Measurements from ENCODE around the gene KRTAP9-4.
"Not testable (repeated sequence)": the region's sequence is repeated elsewhere in the genome, so short reads cannot be mapped to it uniquely, and the experiment has no call there.

Gene KRTAP9-4

DNA sequence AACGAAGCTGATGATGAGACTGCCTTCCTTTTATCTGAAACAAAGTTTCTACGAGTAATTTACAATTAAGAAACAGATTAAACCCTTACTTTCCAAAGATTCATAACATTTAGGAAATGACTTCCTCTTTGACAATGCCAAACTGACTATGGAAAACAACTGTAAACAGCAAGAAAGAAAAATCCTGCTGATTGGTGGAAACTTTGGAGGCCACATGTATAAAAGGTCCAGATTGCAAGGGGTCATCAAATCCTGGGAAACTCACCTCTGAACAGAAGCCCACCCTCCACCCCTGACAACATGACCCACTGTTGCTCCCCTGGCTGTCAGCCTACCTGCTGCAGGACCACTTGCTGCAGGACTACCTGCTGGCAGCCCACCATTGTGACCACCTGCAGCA, 15.6 kb downstream of the KRTAP9-4 start, which contains the start of gene KRTAP9-6:
Gene KRTAP9-6, plus strand, starts transcription at position 301 of the 400 bp plus-strand sequence. Its CDS starts 0 bp downstream, at position 301.
- DNase-seq: no peak

DNA sequence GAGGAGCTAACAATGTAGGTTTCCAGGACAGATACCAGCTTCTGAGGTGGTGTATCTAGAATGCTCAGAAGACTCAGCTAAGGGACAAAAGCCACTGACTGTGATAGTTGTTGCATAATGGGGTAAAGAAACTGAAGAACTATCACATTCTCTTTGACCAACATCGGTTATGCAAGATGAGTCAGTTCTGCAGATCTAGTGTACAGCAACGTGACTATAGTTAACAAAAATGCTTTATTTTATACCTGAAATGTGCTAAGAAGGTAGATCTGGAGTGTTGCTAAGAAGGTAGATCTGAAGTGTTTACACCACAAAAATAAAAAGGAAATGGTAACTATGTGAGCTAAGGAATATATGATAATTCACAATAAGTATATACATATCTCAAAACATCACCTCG, 18.2 kb downstream of the KRTAP9-4 start:
- DNase-seq: no peak

DNA sequence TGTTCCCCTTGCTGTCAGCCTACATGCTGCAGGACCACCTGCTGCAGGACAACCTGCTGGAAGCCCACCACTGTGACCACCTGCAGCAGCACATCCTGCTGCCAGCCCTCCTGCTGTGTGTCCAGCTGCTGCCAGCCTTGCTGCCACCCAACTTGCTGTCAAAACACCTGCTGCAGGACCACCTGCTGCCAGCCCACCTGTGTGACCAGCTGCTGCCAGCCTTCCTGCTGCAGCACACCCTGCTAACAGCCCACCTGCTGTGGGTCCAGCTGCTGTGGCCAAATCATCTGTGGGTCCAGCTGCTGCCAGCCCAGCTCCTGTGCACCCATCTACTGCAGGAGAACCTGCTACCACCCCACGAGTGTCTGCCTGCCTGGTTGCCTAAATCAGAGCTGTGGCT, 21.8 kb downstream of the KRTAP9-4 start:
- DNase-seq: not testable (repeated sequence)

DNA sequence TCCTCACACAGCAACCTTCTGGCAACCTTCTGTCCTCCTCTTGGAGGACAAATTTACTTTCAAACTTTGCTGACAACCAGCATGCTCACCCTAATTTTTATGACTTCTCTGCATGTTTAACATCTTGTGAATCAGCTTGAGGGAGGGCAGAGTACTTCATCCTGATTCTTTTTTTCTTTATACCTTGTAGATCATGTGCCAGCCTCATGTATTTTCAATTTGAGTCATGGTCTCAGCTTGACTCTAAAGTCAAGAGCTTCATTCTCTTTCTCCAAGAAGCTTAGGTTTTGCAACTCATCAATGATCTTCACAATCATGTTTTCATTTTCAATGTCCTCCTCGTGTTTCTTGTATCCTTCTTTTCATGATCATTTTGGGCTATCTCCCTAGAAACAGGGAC, 22.4 kb downstream of the KRTAP9-4 start:
- no peak for DNase-seq

DNA sequence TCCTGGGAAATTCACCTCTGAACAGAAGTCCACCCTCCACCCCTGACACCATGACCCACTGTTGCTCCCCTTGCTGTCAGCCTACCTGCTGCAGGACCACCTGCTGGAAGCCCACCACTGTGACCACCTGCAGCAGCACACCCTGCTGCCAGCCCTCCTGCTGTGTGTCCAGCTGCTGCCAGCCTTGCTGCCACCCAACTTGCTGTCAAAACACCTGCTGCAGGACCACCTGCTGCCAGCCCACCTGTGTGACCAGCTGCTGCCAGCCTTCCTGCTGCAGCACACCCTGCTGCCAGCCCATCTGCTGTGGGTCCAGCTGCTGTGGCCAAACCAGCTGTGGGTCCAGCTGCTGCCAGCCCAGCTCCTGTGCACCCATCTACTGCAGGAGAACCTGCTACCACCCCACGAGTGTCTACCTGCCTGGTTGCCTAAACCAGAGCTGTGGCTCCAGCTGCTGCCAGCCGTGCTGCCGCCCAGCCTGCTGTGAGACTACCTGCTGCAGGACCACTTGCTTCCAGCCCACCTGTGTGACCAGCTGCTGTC, 26.2 kb downstream of the KRTAP9-4 start, which contains the start of gene KRTAP9-7:
Gene KRTAP9-7, plus strand, starts transcription at position 51 of the 543 bp plus-strand sequence. Its CDS starts 0 bp downstream, at position 51.
- DNase-seq: not testable (repeated sequence)

DNA sequence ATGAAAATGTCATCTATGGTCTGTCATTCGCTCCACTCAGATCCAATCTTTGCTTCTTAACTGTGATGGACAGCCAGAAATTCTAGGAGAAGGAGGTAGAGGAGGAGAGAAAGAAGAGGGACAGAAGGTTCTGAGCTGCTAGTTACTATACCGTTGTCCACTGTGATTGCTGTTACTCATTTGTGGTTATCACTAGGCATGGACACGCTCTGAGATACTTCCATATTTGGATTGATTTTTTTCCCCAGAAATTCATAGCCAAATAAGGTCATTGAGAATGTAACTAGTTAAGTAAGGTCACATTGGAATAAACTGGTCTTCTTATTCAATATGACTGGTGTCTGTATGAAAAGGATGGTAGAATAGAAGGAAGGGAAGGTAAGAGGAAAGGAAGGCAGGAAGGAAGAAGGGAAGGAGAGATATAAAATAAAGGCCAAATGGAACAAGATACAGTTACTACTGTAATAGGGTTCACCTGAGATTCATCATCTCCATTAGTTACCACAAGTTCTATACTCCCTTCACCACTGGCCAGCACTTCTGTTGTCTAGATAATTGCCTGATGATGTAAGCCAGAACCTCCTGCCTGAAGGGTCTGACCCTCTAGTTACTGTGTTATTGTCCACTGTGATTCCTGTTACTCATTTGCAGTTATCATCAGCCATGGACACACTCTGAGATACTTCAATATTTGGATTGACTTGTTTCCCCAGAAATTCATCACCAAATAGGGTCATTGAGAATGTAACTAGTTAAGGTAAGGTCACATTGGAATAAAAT, 28.9 kb downstream of the KRTAP9-4 start:
- no peak for DNase-seq

DNA sequence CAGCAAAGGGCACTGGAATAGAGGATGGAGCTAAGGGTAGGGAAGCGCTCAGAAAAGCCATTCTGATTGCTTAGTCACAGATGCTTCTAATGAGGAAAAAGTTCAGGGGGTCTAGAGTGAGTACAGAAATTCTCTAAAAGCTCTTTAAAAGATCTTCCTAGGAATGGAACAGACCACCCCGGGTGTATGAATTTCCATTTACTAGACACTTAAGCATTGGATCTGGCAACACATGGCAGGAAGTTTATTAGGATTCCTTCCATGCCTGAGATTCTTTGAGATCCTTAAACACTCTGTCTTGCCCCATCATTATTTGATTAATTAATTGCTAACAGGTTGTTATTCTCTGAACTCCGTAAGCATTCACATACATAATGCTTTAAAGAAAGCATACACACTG, 34.6 kb downstream of the KRTAP9-4 start:
- no peak for DNase-seq

DNA sequence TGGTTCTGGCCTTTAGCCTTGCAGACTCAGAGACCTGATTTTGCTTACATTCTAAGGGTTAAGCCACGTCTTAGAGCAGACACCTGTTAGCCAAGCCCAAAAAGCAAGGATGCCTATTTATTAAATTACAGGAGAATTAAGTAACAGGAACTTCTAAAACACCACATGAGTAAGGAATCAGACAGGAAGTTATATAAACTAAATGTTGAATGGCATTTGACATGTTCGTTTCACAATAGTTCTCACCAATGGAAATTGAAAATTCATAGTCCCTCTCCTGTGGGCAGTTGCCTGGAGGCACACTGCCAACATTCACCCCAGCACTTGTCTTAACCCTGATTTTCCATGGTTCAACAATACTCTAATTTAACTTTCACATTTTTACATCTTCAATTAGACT, 35.1 kb downstream of the KRTAP9-4 start:
- DNase-seq: no peak

DNA sequence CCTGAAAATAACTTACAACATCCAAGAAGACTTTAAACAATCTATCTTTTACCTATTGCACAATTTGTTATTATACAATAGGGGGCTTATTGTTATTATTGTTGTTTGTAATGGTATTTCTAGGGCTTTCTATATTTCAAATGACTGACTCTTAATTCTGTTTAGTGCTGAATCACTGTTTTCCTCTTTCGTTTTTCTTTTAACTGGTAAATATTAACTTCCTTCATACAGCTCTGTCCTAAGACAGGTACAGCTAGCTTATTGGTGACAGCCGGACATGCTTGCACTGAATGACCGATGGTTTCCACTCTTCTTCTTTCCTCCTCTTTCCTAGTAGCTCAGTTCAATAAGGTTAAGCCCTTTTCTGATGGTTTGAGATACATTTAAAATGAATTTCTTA, 37.6 kb downstream of the KRTAP9-4 start:
- no peak for DNase-seq

DNA sequence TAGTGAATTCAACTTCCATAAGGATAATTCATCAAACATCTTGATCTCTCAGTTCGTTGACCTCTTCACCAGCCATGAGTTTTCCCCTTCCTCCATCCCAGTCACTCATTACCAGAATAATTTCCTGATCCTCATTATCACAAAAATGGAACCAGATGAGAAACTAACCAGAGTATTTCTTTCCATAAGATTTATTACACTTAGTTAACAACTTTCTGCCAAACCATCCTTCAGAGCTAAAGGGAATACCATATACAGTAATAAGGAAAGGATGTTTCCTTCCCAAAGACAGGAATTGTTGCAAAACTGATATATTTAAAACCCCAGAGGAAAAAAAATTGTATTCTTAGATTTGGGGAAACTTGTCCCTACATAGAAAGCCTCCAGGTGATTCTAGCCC, 44.5 kb downstream of the KRTAP9-4 start:
- DNase-seq: no peak

DNA sequence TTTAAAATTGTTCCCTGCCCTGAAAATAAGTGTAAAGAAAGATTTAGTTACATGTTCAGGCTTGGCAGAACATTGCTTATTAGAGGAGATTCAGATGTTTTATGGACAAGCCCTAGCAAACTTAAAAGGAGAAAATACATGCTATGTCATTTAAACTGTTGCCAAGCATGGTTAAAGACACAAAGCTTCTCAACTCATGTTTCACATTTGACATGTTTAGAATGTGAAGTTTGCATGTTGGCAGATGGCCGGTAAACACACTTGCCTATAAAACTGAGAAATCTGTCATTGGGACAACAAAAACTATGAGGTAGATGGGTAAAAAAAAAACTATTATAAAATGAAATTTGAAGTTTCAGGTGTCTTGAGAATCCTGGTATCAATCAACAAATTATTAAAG, 47.4 kb downstream of the KRTAP9-4 start:
- DNase-seq: no peak

DNA sequence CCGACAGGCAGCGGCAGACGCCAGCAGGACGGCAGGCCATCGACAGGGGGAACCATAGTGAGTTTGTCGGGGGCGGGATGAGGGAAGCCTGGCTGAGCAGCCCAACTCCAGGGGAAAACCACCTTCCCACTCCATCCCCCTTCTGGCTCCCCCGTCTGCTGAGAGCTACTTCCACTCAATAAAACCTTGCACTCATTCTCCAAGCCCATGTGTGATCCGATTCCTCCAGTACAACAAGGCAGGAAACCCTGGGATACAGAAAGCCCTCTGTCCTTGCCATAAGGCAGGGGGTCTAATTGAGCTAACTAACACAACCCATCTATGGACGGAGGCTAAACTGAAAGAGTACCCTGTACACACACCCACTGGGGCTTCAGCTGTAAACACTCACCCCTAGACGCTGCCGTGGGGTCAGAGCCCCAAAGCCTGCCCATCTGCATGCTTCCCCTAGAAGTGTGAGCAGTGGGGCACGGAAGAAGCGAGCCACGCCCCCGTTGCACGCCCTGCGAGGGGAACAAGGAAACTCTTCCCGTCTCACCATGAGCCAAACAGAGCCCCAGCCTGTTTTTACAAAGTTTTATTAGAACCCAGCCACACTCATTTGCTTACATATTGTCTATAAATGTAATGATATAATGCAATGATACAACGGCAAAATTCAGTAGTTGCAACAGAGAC, 49.1 kb downstream of the KRTAP9-4 start:
- DNase-seq: no peak
